HG02588 (cell line): Measurements from ENCODE around the gene AMBN.
"Not testable (repeated sequence)": the region's sequence is repeated elsewhere in the genome, so short reads cannot be mapped to it uniquely, and the experiment has no call there.

Experiments
- ATAC-seq: cut with Tn5 transposase; IDR thresholded peaks from one replicate; pipeline ENCODE4 v1.9.1; 2021; ENCODE audit warnings: mild to moderate bottlenecking, moderate library complexity; ENCODE audit not compliant: unreplicated experiment

Gene AMBN

DNA sequence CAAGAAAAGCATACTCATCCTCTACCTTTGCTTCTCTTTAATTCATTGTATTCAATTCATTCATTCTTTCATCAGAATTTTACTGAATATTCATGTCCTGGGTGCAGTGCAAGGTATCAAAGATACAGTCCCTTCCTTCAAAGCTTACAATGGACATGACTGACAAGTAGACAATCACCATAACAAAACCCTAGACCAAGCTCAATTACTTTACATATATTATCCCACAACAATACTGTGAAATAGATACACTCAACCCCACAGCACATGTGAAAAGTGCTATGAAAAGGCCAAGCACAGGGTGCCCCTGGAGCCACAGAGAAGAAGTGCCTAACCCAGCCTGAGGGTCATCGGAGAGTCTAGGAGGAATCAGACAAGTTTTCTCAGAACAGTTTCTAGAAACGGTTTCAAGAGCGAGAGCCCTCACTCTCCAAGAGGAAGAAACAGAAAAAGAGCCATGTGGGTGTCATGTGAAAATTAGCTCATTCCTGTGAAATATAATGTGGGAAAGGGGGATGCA is 15.3 kb downstream of the AMBN start:
- ATAC-seq, result no peak

- ATAC-seq, result no peak
Measured at GRCh38 chr4:70608324-70608723, 16.3 kb downstream of the AMBN start.

- ATAC-seq, result peak; percentile 57
Measured at GRCh38 chr4:70613306-70614183, 21.5 kb downstream of the AMBN start.

- no peak for ATAC-seq
Measured at GRCh38 chr4:70614184-70614555, 22.1 kb downstream of the AMBN start.

- no peak for ATAC-seq
Measured at GRCh38 chr4:70619288-70619687, 27.2 kb downstream of the AMBN start.

GRCh38 chr4:70619778-70620177 is 27.7 kb downstream of the AMBN start:
- no peak for ATAC-seq

GRCh38 chr4:70623323-70623722 is 31.3 kb downstream of the AMBN start:
- ATAC-seq, result no peak

DNA sequence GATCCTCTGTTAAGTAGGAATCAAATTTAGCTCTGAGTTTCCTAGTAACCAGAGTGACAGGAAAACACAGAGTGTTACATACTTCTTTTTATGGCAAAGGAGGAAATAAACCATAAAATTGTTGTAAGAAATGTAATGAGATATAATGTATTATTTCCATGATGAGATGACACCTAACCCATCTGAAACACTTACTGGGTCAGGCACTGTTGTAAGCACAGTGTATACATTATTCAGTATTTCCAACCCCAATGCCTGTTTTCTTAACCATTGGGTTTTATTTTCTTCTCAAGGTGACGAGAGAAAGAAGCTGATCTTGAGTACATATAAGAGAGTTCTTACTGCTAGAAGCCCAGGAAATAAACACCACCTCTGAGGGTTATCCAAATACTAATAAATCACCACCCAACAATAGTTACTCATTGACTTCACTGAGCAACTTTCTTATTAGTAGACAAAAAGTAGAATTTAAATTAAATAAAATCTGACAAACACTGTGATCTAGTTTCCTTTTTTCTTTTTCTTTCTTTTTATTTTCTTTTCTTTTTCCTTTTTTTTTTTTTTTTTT is 32.3 kb downstream of the AMBN start:
- no peak for ATAC-seq

- no peak for ATAC-seq
Measured at GRCh38 chr4:70627620-70628019, 35.6 kb downstream of the AMBN start.

- no peak for ATAC-seq
Measured at GRCh38 chr4:70628444-70628843, 36.4 kb downstream of the AMBN start, which contains the start of gene ENAM. ENAM (plus strand) TSS chr4:70628744; CDS start chr4:70629501, 757 bp downstream.

GRCh38 chr4:70629469-70630090 is 37.5 kb downstream of the AMBN start:
- peak; percentile 74 for ATAC-seq

- ATAC-seq, result no peak
Measured at GRCh38 chr4:70630162-70630561, 38.1 kb downstream of the AMBN start.

DNA sequence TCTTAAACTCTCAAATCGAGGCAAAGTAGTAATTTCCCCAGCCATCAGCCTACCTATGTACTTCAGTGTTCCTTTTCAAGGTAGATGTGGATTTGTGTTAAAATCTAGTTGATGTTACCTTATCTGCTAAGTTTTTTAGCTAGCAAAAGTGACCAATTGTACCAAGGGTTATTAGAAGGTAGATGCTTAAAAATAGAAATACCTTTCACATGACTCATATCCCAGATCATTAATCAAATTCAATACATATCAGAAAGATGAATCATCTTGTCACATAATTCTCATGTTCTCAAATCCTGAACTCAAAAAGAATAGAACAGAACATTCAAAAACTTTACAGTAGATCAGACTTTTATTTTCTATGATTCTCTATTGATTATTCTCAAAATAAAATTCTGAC is 40.0 kb downstream of the AMBN start:
- no peak for ATAC-seq

DNA sequence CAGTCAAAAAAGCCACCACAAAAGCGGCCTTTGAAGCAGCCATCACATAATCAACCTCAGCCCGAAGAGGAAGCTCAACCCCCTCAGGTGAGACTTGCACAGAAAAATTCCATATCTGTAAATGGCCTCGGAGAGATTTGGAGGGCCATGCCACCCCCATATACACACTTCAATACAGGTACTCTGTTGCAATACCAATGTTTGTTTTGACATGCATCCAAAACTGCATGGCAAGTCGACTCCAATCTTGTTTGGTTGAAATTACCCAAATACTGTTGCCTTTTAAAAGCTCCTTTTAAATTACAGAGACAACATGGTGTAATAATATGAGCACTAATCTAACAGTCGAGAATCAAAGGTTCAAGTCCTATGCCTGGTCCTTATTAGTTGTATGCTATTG is 42.4 kb downstream of the AMBN start:
- ATAC-seq, result no peak

GRCh38 chr4:70637239-70637913 is 45.3 kb downstream of the AMBN start:
- ATAC-seq, result no peak

DNA sequence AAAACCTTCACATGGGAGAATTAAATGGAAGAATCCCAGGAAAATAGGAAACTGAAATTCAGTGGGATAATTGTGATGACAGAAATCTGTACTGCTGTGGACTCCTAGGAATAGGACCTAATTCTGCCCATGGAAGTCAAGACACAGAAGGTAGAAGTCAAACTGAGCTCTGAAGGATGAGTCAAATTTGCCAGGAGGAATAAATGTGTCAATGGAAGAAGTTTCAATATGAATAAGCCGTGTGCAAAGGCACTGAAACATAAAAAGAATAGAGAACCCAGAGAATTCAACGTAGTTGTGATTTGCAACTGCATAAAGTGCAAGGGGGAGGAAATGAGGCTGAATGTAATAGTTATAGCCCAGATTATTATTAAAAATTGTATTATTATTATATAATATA is 48.1 kb downstream of the AMBN start:
- ATAC-seq, result no peak

DNA sequence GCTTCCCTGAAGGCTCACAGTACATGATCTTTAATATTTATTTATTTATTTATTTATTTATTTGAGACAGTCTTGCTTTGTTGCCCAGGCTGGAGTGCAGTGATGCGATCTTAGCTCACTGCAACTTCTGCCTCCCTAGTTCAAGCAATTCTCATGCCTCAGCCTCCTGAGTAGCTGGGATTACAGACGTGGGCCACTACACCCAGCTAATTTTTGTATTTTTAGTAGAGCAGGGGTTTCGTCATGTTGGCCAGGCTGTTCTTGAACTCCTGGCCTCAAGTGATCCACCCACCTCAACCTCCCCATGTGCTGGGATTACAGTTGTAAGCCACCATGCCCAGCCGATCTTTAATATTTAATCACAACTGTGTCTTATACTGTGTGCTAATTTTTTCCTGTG is 58.7 kb downstream of the AMBN start:
- not testable (repeated sequence) for ATAC-seq

- ATAC-seq, result no peak
Measured at GRCh38 chr4:70651864-70652506, 59.9 kb downstream of the AMBN start.

DNA sequence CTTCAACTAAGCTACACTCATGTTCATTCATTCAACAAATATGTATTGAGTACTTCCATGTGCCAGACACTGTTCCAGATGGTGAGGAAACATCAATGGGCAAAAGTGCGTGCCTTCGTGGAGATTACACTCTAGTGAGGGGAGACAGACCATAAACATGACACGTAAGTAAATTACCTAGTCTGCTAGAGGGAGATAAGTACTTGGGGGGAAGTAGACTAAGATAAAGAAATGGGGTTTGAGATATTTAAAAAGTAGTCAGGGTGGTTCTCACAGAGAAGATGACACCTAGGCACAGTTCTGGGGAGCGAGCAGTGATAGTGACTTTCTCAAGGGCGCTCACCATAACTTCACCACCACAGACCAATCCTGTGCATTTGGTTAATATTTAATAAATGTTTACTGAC is 62.6 kb downstream of the AMBN start:
- ATAC-seq, result no peak
